ENCODE results near the gene AOC1. TPM values are rescaled to one million over a fixed set of nuclear protein-coding genes. Genes with fewer than 3 reads are reported as not detected.

The AOC1 gene
- total and polyA plus RNA-seq, 2 experiments from 2014 or later, result not detected

- no peak overlapping the region for H3K4me3 ChIP-seq
- no peaks in the 10 kb centered on the region for H3F3A ChIP-seq (ENCODE audit: insufficient read depth)
- no peaks in the 10 kb centered on the region for H4K20me1 ChIP-seq (ENCODE audit: insufficient read depth)
- H2AFZ ChIP-seq, result no peak overlapping the region
- in situ Hi-C loops (cut with MboI), result no loop called here
- H3K9ac ChIP-seq, result no peak overlapping the region
- no peaks in the 10 kb centered on the region for H3K9me3 ChIP-seq (ENCODE audit: low read depth)
- no peaks in the 10 kb centered on the region for H3K36me3 ChIP-seq (ENCODE audit: low read depth)
- no peaks in the 10 kb centered on the region for H3K9me2 ChIP-seq (ENCODE audit: insufficient read depth)
- no peak for DNase-seq
- H3K27ac ChIP-seq, result no peak overlapping the region
- no peak overlapping the region for H3K4me2 ChIP-seq (ENCODE audit: unreplicated experiment)
- H3K27me3 ChIP-seq (replicated peaks; ENCODE audit: insufficient read depth), result no peaks in the 10 kb centered on the region
- TF ChIP-seq EZH2phosphoT487 (IDR thresholded peaks at IDR 0.05; ENCODE audit: insufficient read depth, low read depth) (no peak), EZH2 (IDR thresholded peaks at IDR 0.05; ENCODE audit: insufficient read depth, poor library complexity, severe bottlenecking) (no peak)
- H3K79me2 ChIP-seq (ENCODE audit: insufficient read depth), result no peaks in the 10 kb centered on the region
- WGBS, 2 experiments (ENCODE audit: low coverage in 1 of 2, low lambda C conversion rate in 2 of 2, missing lambda C conversion rate in 2 of 2), result 35 to 43% methylated on average over 7 of the region's 7 CpGs
- H3K4me1 ChIP-seq (ENCODE audit: insufficient read depth), result no peaks in the 10 kb centered on the region
These were observed 13.2 kb upstream of the AOC1 start for GRCh38 chr7:150838965-150839650.

- Histone ChIP-seq H3K4me3 (no peak overlapping the region), H3K4me1 (ENCODE audit: insufficient read depth) (no peaks in the 10 kb centered on the region), H4K20me1 (ENCODE audit: insufficient read depth) (no peaks in the 10 kb centered on the region), H3K9ac (no peak overlapping the region), H2AFZ (no peak overlapping the region), H3F3A (ENCODE audit: insufficient read depth) (no peaks in the 10 kb centered on the region), H3K27ac (no peak overlapping the region), H3K79me2 (ENCODE audit: insufficient read depth) (no peaks in the 10 kb centered on the region), H3K27me3 (replicated peaks; ENCODE audit: insufficient read depth) (0 out of 2 replicates have a peak, but pooled peaks cover 2% of the 10 kb centered on the region), H3K36me3 (ENCODE audit: low read depth) (no peaks in the 10 kb centered on the region), H3K9me2 (ENCODE audit: insufficient read depth) (no peaks in the 10 kb centered on the region), H3K9me3 (ENCODE audit: low read depth) (no peaks in the 10 kb centered on the region), H3K4me2 (ENCODE audit: unreplicated experiment) (no peak overlapping the region)
- no peak for DNase-seq
- WGBS, 2 experiments (ENCODE audit: low coverage in 1 of 2, low lambda C conversion rate in 2 of 2, missing lambda C conversion rate in 2 of 2), result 37 to 43% methylated on average over 3 of the region's 3 CpGs
- no peak for TF ChIP-seq EZH2phosphoT487 (IDR thresholded peaks at IDR 0.05; ENCODE audit: insufficient read depth, low read depth)
- TF ChIP-seq EZH2 (IDR thresholded peaks at IDR 0.05; ENCODE audit: insufficient read depth, poor library complexity, severe bottlenecking), result no peak
- in situ Hi-C loops (cut with MboI), result no loop called here
These were observed 10.3 kb upstream of the AOC1 start for GRCh38 chr7:150842018-150842417.

DNA sequence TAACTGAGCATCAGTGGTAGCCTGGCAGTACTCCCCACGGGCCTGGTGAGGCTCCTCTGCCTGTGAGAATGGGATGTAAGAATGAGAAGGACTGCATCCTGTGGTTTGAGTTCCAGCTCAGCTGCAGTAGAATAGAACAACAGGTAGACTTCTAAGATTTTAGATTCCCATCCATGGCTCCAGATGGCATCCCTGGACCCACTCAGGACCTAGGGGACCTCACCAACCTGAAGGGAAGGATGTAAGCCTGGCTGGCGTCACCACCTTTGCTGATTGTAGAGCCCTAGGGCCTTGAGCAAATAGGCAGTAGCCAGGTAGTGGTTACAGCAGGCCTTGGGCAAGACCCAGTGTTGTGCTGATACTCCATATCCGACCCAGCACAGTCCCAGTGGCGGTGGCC is 9.6 kb upstream of the AOC1 start:
- no peaks in the 10 kb centered on the region for H3F3A ChIP-seq (ENCODE audit: insufficient read depth)
- no peaks in the 10 kb centered on the region for H3K79me2 ChIP-seq (ENCODE audit: insufficient read depth)
- no peak overlapping the region for H3K4me2 ChIP-seq (ENCODE audit: unreplicated experiment)
- WGBS, 2 experiments (ENCODE audit: low coverage in 1 of 2, low lambda C conversion rate in 2 of 2, missing lambda C conversion rate in 2 of 2), result 20 to 21% methylated on average over 4 of the region's 4 CpGs
- no peaks in the 10 kb centered on the region for H3K36me3 ChIP-seq (ENCODE audit: low read depth)
- H3K9me2 ChIP-seq (ENCODE audit: insufficient read depth), result no peaks in the 10 kb centered on the region
- no peak overlapping the region for H2AFZ ChIP-seq
- in situ Hi-C loops (cut with MboI), result no loop called here
- no peaks in the 10 kb centered on the region for H4K20me1 ChIP-seq (ENCODE audit: insufficient read depth)
- H3K9ac ChIP-seq, result no peak overlapping the region
- H3K4me1 ChIP-seq (ENCODE audit: insufficient read depth), result no peaks in the 10 kb centered on the region
- no peak overlapping the region for H3K4me3 ChIP-seq
- TF ChIP-seq EZH2 (IDR thresholded peaks at IDR 0.05; ENCODE audit: insufficient read depth, poor library complexity, severe bottlenecking) (no peak), EZH2phosphoT487 (IDR thresholded peaks at IDR 0.05; ENCODE audit: insufficient read depth, low read depth) (no peak)
- DNase-seq, result no peak
- no peak overlapping the region for H3K27ac ChIP-seq
- H3K27me3 ChIP-seq (replicated peaks; ENCODE audit: insufficient read depth), result 0 out of 2 replicates have a peak, but pooled peaks cover 2% of the 10 kb centered on the region
- no peaks in the 10 kb centered on the region for H3K9me3 ChIP-seq (ENCODE audit: low read depth)

DNA sequence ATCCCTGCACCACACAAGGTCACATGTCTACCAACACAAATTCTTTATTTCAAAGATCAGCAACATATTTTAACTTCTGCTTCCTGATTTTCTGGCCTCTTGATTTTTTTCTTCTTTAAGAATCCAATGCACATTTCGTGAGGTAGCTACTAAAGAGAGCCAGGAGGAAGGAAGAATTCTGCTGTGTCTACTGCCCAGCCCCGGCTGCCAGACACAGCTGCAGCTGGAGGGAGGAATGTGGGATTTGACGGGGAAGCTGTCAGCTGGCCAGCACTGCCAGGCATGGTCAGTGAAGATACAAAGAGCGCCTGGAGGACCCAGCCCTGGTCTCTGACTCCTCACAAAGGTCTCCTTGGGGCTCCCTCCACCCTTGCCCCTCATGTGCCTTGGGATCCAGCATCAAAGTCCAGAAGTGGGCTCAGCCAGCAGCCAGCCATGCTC is 6.9 kb upstream of the AOC1 start:
- Histone ChIP-seq H3K9me3 (ENCODE audit: low read depth) (no peaks in the 10 kb centered on the region), H3K9ac (no peak overlapping the region), H3K4me2 (ENCODE audit: unreplicated experiment) (no peak overlapping the region), H4K20me1 (ENCODE audit: insufficient read depth) (no peaks in the 10 kb centered on the region), H3K27me3 (replicated peaks; ENCODE audit: insufficient read depth) (0 out of 2 replicates have a peak, but pooled peaks cover 2% of the 10 kb centered on the region), H3K4me1 (ENCODE audit: insufficient read depth) (no peaks in the 10 kb centered on the region), H3K4me3 (no peak overlapping the region), H3K9me2 (ENCODE audit: insufficient read depth) (no peaks in the 10 kb centered on the region), H3F3A (ENCODE audit: insufficient read depth) (no peaks in the 10 kb centered on the region), H3K27ac (no peak overlapping the region), H3K36me3 (ENCODE audit: low read depth) (no peaks in the 10 kb centered on the region), H2AFZ (no peak overlapping the region), H3K79me2 (ENCODE audit: insufficient read depth) (no peaks in the 10 kb centered on the region)
- peak; percentile 2 for DNase-seq
- in situ Hi-C loops (cut with MboI), result no loop called here
- 1 to 4% methylated on average over 4 of the region's 4 CpGs for WGBS, 2 experiments (ENCODE audit: low coverage in 1 of 2, low lambda C conversion rate in 2 of 2, missing lambda C conversion rate in 2 of 2)
- TF ChIP-seq EZH2 (IDR thresholded peaks at IDR 0.05; ENCODE audit: insufficient read depth, poor library complexity, severe bottlenecking) (no peak), EZH2phosphoT487 (IDR thresholded peaks at IDR 0.05; ENCODE audit: insufficient read depth, low read depth) (no peak)

All from GM23248 (cell line).